ENCODE data around the gene OVCH2.
"Not testable (repeated sequence)": the region's sequence is repeated elsewhere in the genome, so short reads cannot be mapped to it uniquely, and the experiment has no call there.

OVCH2 gene

GRCh38 chr11:7671347-7672215 is 34.7 kb downstream of the OVCH2 start:
- DNase-seq (ENCODE audit: low read depth), result no peak

GRCh38 chr11:7670641-7671040 is 35.6 kb downstream of the OVCH2 start:
- no peak for DNase-seq (ENCODE audit: low read depth)

- DNase-seq (ENCODE audit: low read depth), result no peak
These were observed 37.4 kb downstream of the OVCH2 start for GRCh38 chr11:7668911-7669310.

DNA sequence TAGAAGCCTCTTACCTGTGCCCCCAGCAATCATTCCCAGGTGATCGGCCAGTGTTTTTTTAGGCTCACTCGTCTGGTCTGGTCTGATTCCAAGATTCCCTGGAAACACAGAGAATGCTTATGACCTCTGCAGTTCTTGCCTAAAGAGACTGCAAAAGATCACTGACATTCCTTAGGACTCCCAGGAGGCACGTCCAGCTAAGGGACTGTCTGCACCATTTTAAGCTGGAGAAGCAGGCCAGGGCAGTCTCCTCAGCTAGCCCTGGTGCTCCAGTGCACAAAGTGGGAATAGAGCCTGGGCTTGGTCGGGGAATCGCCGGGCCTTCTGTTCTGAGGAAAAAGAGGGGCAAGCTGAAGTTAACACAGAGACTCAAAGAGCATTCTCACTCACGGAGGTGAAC is 37.8 kb downstream of the OVCH2 start:
- no peak for DNase-seq (ENCODE audit: low read depth)

- DNase-seq (ENCODE audit: low read depth), result no peak
These were observed 38.8 kb downstream of the OVCH2 start for GRCh38 chr11:7667460-7667859.

DNA sequence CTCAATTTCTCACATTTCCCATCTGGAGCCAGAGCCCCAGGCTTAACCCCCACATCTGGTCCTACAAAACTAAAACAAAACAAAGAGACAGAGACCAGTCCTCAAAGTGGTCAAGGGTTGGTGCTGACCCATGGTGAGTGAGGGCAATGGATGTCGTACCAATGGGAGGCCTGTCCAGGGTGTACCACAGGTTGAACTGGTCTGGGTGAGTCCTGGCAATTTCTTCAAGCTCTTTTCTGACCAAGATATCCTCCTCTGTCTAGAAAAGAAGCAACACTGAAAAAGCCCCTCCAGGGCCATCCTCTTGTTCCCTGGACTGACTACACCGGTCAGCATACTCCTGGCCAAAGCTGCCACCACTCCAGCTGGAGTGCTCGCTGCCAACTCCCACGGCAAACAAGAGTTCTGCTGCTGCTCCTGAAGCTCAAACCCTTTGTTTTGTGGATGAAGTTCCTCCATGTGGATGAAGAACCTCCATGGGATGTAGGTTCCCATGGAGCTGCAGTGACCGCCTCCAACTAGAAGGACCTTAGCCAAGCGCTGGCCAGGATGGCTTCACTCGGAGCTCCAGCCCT is 39.9 kb downstream of the OVCH2 start:
- DNase-seq (ENCODE audit: low read depth), result no peak

DNA sequence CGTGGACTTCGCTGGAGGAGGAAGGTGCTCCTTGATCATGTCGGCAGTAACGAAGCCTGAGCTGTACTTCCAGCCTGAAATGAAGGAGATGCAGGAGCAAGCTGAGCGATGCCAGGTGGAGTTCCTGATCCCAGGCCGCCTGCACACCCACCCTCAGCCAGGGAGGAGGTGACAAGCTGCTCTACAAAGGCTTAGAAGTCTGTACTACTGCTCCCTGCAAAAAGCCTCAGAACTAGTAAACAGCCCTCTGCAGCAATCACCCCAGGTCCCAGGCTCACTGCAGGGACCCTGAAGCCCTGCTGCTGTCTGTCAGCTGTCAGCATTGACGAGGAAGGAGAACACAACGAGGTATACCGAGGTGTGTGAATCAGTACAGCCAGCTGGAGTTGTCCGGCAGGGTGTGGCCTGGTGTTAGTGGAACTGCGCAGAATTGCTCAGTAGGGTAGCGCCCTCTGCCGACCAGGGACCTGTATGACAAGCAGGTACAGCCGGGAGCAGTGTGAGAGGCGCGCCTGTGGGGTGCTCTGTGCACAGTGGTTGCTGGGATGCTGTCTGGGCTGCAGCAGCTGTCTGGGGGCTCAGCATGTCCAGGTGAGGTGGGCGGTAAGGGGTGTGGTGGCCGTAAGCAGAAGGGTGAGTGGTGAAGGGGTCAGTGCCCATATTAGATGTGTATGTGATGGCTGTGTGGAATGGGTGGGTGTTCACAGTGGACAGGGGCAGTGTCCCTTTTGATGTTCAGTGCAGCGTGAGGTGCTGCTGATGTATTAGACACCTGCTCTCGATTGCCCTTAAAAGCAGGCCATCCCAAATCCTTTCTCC is 40.6 kb downstream of the OVCH2 start:
- peak; percentile 55 for DNase-seq (ENCODE audit: low read depth)

- no peak for DNase-seq (ENCODE audit: low read depth)
These were observed 41.4 kb downstream of the OVCH2 start for GRCh38 chr11:7664867-7665266.

GRCh38 chr11:7663531-7663930 is 42.7 kb downstream of the OVCH2 start:
- DNase-seq (ENCODE audit: low read depth), result not testable (repeated sequence)

- DNase-seq (ENCODE audit: low read depth), result peak; percentile 64
These were observed 48.8 kb downstream of the OVCH2 start for GRCh38 chr11:7657306-7658025.

DNA sequence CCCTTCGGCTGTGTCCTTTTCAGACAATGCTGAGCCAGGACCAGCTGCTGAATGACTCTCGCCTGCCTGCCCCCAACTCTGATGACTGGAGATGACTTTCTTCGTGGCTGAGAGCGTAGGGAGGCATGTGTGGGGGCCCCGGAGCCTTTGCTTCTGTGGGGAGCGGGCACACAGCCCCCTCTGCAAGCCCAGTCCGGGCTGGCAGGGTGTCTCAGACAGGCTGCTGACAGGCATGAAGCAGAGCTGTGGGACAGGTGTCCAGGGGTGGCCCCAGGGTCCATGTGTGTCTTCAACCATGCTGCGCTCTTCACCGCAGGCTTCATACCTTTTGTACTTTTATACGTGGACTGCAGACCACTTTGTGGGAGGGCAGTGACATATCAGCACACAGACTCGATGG is 49.6 kb downstream of the OVCH2 start:
- no peak for DNase-seq (ENCODE audit: low read depth)

- no peak for DNase-seq (ENCODE audit: low read depth)
These were observed 50.7 kb downstream of the OVCH2 start for GRCh38 chr11:7655253-7656217.

GRCh38 chr11:7654195-7654705 is 52.0 kb downstream of the OVCH2 start:
- DNase-seq (ENCODE audit: low read depth), result no peak

DNA sequence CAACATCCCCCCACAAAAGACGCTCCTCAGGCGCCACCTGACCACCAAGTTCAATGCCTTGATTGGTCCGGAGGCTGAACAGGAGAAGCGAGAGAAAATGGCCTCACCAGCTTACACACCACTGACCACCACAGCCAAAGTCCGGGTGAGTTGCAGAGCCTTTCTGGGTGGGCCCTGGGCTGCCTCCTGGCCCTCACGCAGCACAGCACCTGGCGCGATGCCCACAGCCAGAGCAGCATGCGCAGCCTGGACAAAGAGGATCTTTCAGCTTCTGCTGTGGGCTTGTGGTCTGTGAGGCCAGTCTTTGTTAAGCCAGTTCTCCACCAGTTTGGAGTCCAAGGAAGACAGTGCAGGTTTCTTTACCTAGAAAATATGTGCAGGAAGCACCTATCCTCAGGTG is 54.6 kb downstream of the OVCH2 start:
- DNase-seq (ENCODE audit: low read depth), result no peak

DNA sequence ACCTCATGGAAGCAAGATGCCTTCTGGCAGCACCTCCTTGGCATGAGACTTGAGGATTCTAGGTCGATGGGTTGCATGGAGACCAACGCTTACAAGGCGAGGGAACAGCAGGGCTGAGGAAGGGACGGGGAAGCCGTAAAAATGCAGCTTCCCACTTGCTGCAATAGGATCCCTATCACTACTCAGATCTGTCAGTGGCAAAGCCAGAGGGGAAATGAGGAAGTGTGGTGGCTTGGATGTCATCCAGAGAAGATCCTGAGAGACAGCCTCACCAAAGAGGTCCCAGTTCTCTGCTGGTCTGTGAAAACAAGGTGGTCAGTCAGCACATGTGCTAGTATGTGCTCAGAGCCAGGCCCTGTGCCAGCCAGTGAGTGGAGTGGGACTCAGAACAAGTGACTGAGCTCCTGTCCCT is 55.1 kb downstream of the OVCH2 start:
- no peak for DNase-seq (ENCODE audit: low read depth)

DNA sequence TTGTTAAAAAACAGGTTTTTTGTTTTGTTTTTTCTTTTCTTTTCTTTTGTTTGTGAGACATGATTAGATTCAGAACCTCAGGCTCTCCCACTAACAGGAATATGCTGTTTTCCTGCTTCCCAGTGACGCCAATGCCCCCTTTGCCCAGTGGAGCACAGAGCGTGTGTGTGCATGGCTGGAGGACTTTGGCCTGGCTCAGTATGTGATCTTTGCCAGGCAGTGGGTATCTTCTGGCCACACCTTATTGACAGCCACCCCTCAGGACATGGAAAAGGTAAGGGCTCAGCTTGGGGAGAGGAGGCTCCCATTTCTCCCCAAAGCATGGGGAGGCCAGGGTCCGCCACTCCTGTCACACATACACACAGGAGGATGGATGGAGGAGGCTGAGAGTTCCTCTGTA is 58.0 kb downstream of the OVCH2 start:
- DNase-seq (ENCODE audit: low read depth), result no peak

DNA sequence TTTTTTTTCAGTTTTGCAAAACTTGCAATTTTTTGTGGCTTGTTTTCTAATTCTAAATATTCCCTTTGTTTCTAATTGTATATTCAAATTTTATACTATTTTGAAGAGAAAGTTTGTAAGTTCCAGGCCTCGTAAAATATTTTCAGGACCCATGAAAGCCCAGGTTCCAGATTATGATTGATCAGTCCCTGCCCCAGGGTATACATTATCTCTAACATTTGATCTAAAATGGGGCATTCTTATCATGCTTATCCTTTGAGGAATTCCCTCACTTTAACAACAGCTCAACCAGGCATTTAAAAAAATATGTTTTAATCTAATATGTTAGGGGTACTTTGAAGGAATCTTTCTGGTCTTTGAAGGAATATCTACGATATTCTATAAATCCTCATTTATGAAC is 59.4 kb downstream of the OVCH2 start:
- DNase-seq (ENCODE audit: low read depth), result no peak

GRCh38 chr11:7645206-7645605 is 61.1 kb downstream of the OVCH2 start:
- DNase-seq (ENCODE audit: low read depth), result no peak

DNA sequence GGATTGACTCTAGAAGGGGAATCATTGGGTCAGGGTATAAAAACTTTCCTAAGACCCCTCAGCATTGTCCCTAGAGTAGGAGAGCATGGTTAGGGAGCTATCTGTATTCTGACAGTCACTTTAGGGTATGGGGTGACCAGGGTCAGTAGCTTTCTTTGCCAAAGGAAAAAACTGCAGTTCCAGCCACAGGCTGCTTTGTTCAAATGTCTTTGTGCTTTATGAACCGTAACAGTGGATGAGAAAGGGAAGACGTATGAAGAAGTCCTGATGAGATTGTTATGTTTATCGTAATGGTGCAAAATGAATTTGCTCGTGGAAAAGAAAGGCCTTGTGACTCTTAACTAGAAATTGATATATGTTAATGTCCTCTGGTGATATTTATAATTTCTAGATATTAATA is 63.0 kb downstream of the OVCH2 start:
- no peak for DNase-seq (ENCODE audit: low read depth)

DNA sequence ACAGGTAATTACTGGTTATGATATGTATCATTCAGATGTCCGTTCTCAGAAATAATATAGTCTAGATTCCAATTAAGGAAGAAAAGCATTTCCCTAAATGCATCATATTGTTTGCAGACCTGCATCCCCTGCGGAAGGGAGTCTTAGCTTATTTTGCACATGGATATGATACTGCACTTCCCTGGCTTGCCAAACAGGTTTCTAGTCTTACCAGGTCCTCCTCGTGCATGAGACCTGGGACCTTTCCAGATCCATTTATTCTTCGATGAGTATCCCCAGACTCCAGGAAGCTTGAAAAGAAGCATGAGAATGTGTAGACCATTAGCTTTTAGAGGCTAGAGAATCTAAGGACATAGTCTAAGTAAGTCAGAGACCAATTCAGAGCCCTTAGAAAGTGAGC is 63.5 kb downstream of the OVCH2 start:
- no peak for DNase-seq (ENCODE audit: low read depth)

DNA sequence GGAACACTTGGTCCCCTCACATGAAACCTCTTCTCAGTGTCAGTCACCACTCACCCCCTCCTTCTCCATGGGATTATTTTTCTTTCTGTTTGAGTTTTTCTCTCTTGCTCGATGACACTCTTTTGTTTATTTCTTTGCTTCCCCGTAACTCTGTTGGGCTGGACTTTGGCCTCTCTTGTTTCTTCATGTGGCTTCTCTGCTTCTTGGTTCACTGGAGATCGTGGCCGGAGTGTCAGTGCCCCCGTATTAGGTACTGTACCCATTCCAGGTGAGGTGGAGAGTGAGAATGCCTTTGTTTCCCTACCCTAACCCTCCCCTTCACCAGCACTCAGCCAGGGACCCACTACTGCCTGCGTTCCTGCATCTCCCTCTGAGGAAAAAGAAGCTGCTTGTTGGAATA is 65.5 kb downstream of the OVCH2 start:
- DNase-seq (ENCODE audit: low read depth), result no peak

All from fibroblast of the conjunctiva (primary cell).